K562 (cell line): ENCODE measurements around the gene GCN1. TPM values are rescaled to one million over a fixed set of nuclear protein-coding genes. Genes with fewer than 3 reads are reported as not detected.

ENCODE experiments used
- EWSR1 ChIP-seq: fragments of 450-650 bp; IDR thresholded peaks from 2 replicates; pipeline ENCODE4 v1.6.1; 2018; ENCODE audit warnings: borderline replicate concordance, mild to moderate bottlenecking, low read depth, moderate library complexity; ENCODE audit not compliant: partially characterized antibody
- FOS ChIP-seq: IDR thresholded peaks from 3 replicates; pipeline ENCODE4 v1.6.1; 2011; ENCODE audit not compliant: insufficient read length; ENCODE audit errors: extremely low read depth
- FUS ChIP-seq: fragments of 200-400 bp; formaldehyde crosslinking; optimal IDR thresholded peaks from 2 replicates; pipeline ENCODE3; 2017; ENCODE audit warnings: low read depth, low read length
- HDAC6 ChIP-seq: IDR thresholded peaks from 2 replicates; pipeline ENCODE4 v1.6.1; 2012; ENCODE audit warnings: low read depth, mild to moderate bottlenecking, control low read depth, inconsistent platforms, low read length, moderate library complexity
- PHF20 ChIP-seq: fragments of 450-650 bp; IDR thresholded peaks from 2 replicates; pipeline ENCODE4 v1.6.1; 2018; ENCODE audit not compliant: partially characterized antibody
- RBM25 ChIP-seq: fragments of 200-400 bp; formaldehyde crosslinking; IDR thresholded peaks from 2 replicates; pipeline ENCODE4 v1.6.1; 2018; ENCODE audit warnings: low read length, low read depth, moderate library complexity; ENCODE audit not compliant: severe bottlenecking
- STAT5B ChIP-seq: fragments of 250-450 bp; sonication (Bioruptor Pico); IDR thresholded peaks from 2 replicates; pipeline ENCODE4 v1.8.0; 2021; ENCODE audit warnings: mild to moderate bottlenecking, inconsistent platforms
- TAL1 ChIP-seq: fragments of 450-650 bp; IDR thresholded peaks from 2 replicates; pipeline ENCODE4 v1.6.1; 2016; ENCODE audit warnings: mild to moderate bottlenecking
- ZNF586 ChIP-seq: fragments of 450-650 bp; formaldehyde crosslinking; conservative IDR thresholded peaks from 2 replicates; pipeline ENCODE4 v1.4.0; 2020; ENCODE audit warnings: mild to moderate bottlenecking, moderate library complexity
- polyA plus RNA-seq, 8 experiments: library from polyadenylated mRNA; depleted of rRNA in 4 of 8; stranded (reverse) in 5 of 8; unstranded in 3 of 8; fragments of >200 nt; fragmentation: Nextera tagmentation in 2 of 8; fragmentation: Illumina TruSeq in 1 of 8; extraction: Ambion mirVana in 2 of 8; extraction: Trizol in 1 of 8; gene quantifications; 2 replicates each; pipeline versions ENCODE4 v1.2.1 to v1.2.3, GENCODE V29; 2011 to 2014; ENCODE audit warnings: inconsistent platforms in 1 of 8, missing spikeins in 1 of 8
- total RNA-seq, 7 experiments: library from RNA; depleted of rRNA in 6 of 7; stranded (reverse); fragments of >200 nt in 6 of 7; fragmentation: Illumina TruSeq in 2 of 7; extraction: Trizol in 2 of 7; gene quantifications; 2 replicates each; pipeline versions ENCODE4 v1.2.1 to v1.2.3, GENCODE V29; 2011 to 2021; ENCODE audit warnings: low replicate concordance in 1 of 7
- TF ChIP-seq, protein P1 (sequence below), 2 experiments: fragments of 450-650 bp; IDR thresholded peaks; 2 replicates each; pipeline ENCODE4 v1.6.1; 2016; ENCODE audit warnings: mild to moderate bottlenecking in 2 of 2, borderline replicate concordance in 1 of 2, low read depth in 1 of 2, moderate library complexity in 1 of 2
- TF ChIP-seq, protein P2 (sequence below): fragments of 450-650 bp; IDR thresholded peaks from one replicate; pipeline ENCODE4 v1.6.1; 2018; ENCODE audit warnings: mild to moderate bottlenecking, moderate library complexity; ENCODE audit not compliant: partially characterized antibody
- TF ChIP-seq, protein P3 (sequence below): fragments of 450-650 bp; IDR thresholded peaks from 2 replicates; pipeline ENCODE4 v1.6.1; 2016; ENCODE audit warnings: borderline replicate concordance
- TF ChIP-seq, protein P4 (sequence below), 3 experiments: IDR thresholded peaks in 2 of 3; conservative IDR thresholded peaks in 1 of 3; 2 replicates each; pipeline ENCODE4 v1.5.1; 2011 to 2012; ENCODE audit warnings: low read length in 3 of 3, mild to moderate bottlenecking in 3 of 3, control low read depth in 2 of 3, improper control_type of control experiment in 1 of 3, inconsistent platforms in 1 of 3, low read depth in 1 of 3, mixed read lengths in 1 of 3, moderate library complexity in 1 of 3; ENCODE audit not compliant: insufficient read depth in 2 of 3

The GCN1 gene
- total and polyA plus RNA-seq, 9 of the 15 experiments (the other 6 are each of a cell fraction or from before 2014, with no cell fraction given), result 11.9 to 190 (median 51.7) TPM

DNA sequence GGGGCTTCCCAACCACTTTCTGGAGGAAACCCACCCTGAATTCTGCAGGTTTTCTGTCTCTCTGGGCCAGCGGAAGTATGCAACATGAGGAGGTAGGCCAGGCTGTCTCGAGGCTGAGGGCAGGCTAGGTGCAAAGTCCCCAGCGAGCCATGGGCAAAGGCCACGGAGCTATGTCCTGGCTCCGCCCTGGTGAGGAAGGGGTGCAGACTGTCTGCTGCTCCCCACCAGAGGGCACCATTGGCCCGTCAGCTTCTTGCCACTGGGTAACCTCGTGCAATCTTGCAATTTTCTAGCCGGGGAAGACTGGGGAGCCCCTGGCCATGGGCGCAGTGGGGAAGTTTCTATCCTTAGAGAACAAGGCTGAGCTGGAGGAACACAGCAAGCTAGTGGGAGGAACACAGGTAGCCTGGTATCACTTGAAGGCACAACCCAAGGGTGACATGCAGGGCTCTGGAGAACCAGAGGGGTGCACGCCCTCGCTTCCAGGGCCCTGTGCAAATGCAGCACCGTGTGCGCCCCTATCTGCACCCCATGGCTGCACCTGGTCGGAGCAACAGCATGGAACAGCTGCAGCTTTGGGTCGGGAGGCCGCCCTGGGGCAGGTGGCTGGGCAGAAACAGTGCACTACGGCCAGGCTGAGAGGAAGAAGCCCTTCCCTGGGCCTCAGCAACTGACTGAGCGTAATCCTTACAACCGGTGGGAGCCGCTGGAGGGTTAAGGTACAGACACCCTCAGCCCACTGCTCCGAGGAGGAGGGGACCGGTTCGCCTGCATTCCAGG, 34.0 kb upstream of the GCN1 start (continued):
- no peak for TF ChIP-seq FOS
- TF ChIP-seq, protein P1, sequence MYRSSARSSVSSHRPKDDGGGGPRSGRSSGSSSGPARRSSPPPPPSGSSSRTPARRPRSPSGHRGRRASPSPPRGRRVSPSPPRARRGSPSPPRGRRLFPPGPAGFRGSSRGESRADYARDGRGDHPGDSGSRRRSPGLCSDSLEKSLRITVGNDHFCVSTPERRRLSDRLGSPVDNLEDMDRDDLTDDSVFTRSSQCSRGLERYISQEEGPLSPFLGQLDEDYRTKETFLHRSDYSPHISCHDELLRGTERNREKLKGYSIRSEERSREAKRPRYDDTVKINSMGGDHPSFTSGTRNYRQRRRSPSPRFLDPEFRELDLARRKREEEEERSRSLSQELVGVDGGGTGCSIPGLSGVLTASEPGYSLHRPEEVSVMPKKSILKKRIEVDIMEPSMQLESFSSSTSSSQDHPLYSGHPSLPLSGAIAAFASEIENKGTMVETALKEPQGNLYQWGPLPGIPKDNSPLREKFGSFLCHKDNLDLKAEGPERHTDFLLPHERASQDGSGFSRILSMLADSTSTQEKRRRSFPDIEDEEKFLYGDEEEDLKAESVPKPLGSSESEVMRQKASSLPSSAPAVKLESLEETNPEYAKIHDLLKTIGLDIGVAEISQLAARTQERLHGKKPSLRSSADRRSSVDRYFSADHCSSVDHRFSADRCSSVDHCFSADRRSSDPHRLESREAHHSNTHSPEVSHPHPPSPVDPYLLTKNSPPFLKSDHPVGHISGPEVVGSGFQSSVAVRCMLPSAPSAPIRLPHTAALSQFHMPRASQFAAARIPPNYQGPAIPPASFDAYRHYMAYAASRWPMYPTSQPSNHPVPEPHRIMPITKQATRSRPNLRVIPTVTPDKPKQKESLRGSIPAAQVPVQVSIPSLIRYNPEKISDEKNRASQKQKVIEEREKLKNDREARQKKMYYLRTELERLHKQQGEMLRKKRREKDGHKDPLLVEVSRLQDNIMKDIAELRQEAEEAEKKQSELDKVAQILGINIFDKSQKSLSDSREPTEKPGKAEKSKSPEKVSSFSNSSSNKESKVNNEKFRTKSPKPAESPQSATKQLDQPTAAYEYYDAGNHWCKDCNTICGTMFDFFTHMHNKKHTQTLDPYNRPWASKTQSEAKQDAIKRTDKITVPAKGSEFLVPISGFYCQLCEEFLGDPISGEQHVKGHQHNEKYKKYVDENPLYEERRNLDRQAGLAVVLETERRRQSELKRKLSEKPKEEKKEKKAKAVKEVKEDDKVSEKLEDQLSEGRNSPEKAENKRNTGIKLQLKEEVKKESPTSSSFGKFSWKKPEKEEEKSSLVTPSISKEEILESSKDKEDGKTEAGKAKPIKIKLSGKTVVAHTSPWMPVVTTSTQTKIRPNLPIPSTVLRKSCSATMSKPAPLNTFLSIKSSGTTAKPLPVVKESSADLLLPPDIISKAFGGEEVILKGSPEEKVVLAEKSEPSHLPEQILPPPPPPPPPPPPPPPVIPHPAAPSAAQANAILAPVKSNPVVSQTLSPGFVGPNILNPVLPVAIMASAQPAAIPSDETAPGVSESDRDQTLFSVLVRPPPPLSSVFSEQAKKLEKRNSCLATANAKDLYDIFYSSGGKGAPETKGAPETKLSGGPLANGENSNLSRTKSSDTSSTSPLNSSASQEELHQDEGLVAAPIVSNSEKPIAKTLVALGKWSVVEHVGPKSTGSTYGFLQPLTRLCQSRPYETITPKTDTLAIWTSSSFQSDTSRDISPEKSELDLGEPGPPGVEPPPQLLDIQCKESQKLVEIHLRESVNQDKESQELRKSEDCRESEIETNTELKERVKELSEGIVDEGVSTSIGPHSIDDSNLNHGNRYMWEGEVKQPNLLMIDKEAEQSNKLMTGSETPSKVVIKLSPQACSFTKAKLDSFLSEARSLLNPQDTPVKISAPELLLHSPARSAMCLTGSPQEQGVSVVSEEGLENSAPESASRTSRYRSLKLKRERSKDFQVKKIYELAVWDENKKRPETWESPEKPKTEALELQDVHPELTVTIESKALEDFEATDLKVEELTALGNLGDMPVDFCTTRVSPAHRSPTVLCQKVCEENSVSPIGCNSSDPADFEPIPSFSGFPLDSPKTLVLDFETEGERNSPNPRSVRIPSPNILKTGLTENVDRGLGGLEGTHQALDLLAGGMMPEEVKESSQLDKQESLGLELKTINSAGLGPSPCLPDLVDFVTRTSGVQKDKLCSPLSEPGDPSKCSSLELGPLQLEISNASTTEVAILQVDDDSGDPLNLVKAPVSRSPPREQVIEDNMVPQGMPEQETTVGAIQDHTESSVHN (IDR thresholded peaks at IDR 0.05; ENCODE audit: borderline replicate concordance in 1 of 2, low read depth in 1 of 2), result no peak
- TF ChIP-seq, protein P2, sequence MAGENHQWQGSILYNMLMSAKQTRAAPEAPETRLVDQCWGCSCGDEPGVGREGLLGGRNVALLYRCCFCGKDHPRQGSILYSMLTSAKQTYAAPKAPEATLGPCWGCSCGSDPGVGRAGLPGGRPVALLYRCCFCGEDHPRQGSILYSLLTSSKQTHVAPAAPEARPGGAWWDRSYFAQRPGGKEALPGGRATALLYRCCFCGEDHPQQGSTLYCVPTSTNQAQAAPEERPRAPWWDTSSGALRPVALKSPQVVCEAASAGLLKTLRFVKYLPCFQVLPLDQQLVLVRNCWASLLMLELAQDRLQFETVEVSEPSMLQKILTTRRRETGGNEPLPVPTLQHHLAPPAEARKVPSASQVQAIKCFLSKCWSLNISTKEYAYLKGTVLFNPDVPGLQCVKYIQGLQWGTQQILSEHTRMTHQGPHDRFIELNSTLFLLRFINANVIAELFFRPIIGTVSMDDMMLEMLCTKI, result no peak
- no peak for TF ChIP-seq STAT5B (CRISPR knock-in tag)
- no peak for TF ChIP-seq TAL1
- 0 out of 2 replicates have a peak, but pooled peaks have one; percentile 20 for TF ChIP-seq ZNF586 (CRISPR knock-in tag)
- no peak for TF ChIP-seq EWSR1
- TF ChIP-seq PHF20, result no peak
- TF ChIP-seq HDAC6, result no peak
- TF ChIP-seq, protein P3, sequence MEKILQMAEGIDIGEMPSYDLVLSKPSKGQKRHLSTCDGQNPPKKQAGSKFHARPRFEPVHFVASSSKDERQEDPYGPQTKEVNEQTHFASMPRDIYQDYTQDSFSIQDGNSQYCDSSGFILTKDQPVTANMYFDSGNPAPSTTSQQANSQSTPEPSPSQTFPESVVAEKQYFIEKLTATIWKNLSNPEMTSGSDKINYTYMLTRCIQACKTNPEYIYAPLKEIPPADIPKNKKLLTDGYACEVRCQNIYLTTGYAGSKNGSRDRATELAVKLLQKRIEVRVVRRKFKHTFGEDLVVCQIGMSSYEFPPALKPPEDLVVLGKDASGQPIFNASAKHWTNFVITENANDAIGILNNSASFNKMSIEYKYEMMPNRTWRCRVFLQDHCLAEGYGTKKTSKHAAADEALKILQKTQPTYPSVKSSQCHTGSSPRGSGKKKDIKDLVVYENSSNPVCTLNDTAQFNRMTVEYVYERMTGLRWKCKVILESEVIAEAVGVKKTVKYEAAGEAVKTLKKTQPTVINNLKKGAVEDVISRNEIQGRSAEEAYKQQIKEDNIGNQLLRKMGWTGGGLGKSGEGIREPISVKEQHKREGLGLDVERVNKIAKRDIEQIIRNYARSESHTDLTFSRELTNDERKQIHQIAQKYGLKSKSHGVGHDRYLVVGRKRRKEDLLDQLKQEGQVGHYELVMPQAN, result 0 out of 2 replicates have a peak, but pooled peaks have one; percentile 18
- TF ChIP-seq FUS, result no peak
- TF ChIP-seq, protein P4, sequence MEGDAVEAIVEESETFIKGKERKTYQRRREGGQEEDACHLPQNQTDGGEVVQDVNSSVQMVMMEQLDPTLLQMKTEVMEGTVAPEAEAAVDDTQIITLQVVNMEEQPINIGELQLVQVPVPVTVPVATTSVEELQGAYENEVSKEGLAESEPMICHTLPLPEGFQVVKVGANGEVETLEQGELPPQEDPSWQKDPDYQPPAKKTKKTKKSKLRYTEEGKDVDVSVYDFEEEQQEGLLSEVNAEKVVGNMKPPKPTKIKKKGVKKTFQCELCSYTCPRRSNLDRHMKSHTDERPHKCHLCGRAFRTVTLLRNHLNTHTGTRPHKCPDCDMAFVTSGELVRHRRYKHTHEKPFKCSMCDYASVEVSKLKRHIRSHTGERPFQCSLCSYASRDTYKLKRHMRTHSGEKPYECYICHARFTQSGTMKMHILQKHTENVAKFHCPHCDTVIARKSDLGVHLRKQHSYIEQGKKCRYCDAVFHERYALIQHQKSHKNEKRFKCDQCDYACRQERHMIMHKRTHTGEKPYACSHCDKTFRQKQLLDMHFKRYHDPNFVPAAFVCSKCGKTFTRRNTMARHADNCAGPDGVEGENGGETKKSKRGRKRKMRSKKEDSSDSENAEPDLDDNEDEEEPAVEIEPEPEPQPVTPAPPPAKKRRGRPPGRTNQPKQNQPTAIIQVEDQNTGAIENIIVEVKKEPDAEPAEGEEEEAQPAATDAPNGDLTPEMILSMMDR (IDR thresholded peaks at IDR 0.05 in 2 of 3, conservative IDR thresholded peaks at IDR 0.05 in 1 of 3; ENCODE audit: insufficient read depth in 2 of 3, low read depth in 1 of 3, low read length in 3 of 3), result peak; percentile 95 to 96 (median 95)
- no peak for TF ChIP-seq RBM25
